NCI-H748 (cell line): ENCODE data around the gene FAM171A1.
"Not testable (repeated sequence)": the region's sequence is repeated elsewhere in the genome, so short reads cannot be mapped to it uniquely, and the experiment has no call there.

Experiments used
- DNase-seq: peaks from one replicate; lab custom pipeline; 2025; ENCODE audit not compliant: unreplicated experiment; lab: John Stamatoyannopoulos, UW

FAM171A1 gene

DNA sequence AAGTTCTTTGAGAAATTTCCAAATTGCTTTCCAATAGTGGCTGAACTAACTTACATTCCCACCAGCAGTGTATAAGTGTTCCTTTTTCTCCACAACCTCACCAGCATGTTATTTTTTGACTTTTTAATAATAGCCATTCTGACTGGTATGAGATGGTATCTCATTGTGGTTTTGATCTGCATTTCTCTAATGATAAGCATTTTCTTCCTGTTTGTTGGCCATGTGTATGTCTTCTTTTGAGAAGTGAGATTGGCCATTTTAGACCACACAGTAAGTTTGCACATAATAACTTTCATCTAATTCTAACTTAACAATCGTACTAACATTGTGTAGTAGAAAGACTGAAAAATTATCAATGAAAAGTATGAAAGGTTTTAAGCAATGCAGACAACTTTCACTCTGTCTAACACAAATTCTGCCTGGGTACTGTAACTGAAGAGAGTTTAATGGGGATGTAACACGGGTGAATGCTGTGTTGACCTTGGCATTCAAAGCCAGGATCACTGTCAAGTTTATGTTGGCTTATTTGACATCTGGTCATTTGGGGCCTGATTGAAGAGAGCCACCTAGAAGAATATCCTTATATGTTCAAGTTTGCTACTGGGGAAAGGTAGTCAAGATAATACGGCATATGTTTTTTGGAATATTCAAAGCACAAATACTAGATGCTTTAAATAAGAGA is 50.4 kb downstream of the FAM171A1 start:
- no peak for DNase-seq

DNA sequence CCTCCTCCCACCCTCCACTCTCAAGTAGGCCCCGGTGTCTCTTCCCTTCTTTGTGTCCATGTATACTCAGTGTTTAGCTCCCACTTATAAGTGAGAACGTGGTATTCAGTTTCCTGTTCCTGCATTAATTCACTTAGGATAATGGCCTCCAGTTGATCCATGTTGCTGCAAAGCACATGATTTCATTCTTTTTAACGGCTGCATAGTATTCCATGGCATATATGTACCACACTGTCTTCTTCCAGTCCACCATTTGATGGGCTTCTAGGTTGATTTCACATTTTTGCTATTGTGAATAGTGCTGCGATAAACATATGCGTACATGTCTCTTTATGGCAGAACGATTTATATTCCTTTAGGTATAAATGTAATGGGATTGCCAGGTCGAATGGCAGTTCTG is 51.0 kb downstream of the FAM171A1 start:
- DNase-seq: no peak

DNA sequence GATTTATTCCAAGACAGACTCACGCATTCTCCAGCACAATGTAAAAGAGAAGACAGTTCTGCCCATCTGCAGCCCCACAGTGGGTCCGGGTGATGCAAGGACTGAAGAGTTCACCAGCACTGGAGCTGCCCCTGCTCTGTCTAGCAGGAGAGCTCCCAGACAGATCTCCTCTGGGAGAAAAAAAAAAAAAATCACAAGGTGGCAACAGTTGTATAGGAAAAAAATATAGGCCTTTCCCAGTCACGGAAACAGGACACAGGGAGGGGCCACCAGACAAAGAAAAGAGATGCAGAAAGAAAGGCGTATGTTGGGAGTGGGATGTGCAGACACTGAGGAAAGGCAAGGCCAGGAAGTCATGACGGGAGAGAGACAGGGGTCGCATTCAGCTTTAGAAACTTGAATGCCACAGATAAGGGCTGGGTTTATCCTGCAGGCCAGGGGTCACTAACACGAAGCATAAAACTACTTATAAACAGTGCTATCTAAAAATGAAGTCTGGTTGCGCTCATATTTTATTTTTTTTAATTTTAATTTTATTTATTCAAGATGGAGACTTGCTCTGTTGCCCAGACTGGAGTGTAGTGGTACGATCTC is 54.1 kb downstream of the FAM171A1 start:
- no peak for DNase-seq

DNA sequence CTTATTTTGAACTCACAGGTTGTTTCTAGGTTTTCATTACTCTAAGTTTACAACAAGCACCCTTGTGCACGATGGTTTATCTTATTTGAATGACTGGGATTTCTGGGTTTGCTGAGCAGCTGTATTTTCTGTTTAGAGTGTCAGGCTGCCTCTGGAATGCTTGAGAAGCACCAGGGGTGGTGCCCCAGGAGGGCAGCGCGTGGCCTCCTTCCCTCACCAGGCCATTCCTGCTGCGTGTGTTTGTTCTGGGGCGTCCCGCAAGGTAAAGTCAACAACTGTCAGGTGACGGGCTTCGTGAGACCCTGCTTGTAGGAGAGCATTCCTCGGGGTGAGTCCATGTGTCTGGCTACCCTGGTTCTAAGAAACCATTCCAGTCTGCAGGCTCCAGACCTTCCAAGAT is 54.9 kb downstream of the FAM171A1 start:
- DNase-seq: no peak

DNA sequence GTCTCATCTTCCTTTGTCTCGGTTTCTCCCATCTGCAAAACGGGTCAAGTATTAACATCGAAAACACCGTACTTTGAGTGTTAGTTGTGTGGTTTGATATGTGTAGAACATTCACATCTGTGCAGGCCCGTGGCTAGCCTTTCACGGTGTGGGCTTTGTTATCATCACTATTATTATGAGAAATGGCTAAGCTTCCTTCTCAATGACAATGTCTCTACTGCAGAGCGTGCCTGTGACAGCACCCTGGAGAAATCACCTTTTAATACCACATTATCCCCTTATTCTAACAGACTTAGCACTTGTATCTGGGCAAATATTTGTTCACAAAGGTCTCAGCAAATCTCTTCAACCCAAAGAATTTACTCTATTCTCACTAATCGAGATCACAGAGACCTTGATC is 55.8 kb downstream of the FAM171A1 start:
- DNase-seq: no peak

DNA sequence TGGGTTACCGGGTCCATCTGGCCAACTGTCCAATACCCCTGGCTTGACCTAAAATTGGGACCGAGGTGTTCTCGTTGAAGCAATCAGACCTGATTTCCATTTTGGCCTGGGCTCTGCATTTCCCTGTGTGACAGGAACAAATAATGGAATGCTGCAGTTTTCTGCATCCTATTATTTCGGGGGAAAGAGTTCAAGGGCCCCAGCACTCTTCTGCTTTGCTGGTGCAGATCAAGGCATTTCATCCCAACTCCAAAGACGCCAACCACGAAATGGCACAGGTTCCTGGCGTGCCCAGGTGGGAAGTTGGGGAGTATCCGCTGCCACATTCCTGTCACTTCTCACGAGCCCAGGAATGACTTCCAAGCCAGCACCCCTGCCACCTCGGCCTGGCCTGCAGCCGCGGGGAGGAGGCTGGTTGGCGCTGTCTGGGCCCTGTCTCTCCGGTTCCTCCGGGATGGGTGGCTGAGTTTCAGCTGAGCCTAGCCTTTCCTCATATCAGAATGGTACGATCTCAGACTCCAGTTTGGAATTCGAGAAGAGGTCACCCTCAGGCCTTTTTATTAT is 56.5 kb downstream of the FAM171A1 start:
- DNase-seq: no peak

DNA sequence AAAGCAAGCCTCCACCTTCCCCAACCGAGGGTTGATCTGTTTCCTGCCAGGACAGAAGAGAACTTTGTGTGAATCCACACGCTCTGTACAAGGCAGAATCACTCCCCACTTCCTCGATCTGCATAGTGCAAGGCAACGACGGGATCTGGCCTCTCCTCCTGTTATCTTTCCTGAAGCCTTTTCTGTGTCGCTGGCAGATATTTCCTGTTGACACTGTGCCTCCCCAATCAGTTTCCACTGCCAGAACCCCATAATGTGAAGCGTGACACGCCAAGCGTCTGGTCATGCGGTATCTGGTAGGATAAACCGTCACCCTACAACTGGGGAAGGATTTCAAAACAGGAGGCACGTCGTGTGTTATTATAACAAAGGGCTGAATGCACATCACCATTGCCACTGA is 57.2 kb downstream of the FAM171A1 start:
- DNase-seq: no peak

DNA sequence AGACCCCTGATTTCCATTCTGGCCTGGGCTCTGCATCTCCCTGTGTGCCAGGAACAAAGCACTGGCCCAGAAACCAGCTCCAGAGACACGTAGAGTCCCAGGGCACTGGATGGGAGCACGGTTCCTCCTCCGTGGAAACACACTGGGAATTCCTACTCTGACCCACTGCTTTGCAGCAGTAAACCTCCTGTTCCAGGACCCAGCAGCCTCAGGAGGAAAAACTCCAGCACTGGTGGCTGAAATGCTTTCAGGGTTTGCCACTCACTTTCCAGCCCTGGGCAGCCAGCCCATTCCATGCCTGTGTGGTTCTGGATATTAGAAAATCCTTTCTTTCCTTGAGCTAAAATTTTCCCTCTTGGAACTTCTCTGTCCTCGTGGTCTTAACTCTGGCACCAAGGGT is 58.0 kb downstream of the FAM171A1 start:
- DNase-seq: no peak

DNA sequence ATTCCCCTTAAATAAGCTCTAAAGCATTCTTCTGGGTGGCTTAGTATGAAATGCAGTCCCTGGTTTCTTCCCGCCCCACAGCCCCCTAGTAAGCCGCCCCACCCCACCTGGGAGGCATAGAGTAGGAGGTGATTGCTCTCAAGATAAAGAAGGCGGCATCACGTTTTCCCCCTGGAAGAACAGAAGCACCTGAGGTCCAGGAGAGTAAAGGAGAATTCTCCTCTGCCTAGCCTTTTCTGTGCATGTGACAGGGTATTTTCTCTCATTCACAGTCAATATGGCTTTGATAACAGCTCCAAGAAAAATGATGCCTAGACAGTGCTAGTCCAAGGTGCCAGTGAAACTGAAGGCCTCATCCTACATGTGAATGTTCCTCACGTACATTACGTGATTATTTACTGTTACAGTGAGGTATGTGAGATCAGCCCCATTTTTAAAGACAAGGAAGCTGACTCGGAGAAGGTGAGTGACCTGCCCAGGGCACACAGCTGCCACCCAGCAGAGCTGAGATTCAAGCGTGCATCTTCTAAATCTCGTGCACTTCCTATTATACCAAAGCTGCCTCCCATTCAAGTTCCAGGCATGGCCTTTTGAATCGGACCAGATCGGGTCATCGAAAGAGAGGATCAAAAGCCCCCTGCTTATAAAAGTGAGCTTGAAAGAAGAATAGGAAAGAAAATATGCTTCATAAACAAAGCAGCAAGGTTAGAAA is 59.4 kb downstream of the FAM171A1 start:
- DNase-seq: no peak

DNA sequence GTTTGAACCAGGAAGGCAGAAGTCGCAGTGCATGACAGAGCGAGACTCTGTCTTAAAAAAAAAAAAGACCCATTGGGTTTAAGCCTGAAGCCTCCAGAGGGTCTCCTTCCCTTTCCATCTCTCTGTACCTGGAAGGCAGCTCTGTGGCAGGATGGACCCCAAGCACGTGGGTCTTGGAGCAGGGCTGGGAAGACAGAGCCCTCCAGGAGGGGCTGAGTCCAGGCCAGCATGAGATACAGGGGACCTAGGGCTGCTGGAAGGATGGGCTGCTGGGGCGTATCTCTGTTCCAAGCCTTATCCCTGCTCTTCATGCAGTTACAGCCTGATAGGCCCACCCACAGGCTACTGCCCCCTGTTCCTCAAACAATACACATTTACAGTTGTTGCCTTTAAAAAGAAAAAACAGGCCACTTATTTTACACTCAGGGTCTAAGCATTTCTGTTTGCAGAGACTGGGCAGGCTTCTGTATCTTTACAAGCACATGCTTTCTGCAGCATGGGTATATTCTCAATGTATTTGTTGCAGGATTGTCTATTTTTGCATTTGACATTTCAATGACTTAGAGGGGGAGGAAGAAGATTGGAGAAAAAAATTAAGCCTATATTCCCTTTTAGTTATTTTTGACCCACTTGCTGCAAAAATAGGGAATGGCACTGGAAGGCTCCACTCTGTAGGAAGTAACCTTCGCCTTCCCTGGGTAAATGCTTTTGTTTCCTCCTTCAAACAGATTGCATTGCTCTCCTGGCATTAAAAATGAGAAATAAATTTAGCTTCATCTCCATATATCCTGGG is 60.1 kb downstream of the FAM171A1 start:
- no peak for DNase-seq

DNA sequence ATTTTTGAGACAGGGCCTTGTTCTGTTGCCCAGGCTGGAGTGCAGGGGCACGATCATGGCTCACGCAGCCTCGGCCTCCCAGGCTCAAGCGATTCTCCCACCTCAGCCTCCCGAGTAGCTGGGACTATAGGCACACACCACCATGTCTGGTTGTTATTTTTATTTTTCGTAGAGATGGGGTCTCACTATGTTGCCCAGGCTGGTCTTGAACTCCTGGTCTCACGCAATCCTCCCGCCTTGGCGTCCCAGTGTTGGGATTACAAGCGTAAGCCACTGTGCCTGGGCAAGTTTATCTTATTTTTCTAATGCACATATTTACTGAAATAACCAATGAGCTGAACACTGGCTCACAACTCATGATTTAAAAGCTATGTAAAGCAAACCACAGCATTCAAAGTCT is 61.9 kb downstream of the FAM171A1 start:
- DNase-seq: no peak

DNA sequence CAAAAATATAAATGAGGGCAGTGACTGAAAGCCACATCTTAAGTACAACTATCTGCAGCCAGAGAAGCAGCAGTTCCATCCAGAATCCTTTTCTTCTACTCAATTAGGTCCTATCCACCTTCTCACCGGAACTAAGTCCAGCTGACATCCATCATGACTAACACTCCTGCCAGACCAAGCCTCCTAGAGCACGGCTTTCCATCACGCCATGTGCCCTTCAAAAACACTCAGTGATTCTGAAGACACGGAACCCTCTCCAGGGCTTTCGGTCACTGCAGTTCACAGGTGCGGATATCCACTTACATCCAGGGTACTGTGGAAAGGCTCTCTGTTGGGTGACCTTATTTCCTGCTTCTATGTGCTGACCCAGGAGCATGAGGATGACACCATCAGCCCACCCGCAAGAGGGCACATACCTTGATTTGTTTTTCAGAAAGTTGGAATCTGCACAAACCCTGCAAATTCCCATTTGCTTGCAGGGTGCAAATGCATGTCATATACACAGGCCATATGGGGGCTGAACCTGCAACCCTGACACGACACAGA is 64.3 kb downstream of the FAM171A1 start:
- DNase-seq: no peak

DNA sequence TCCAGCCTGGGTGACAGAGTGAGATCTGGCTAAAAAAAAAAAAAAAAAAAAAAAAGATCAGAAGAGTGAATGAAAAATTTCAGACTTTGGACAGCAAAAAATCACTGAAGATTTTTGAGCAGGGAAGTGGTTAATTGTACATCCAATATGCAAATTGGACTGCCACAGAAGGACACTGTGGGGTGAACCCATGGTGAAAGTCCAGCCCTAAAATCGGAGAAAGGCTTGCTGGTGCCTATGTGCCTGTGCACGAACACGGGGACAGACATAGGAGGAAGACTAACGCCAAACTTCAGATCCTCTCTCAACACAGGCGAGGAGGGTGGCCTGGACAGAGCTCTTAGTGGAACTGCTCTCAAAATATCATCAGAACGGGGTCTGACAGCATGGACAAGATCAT is 65.5 kb downstream of the FAM171A1 start:
- no peak for DNase-seq

DNA sequence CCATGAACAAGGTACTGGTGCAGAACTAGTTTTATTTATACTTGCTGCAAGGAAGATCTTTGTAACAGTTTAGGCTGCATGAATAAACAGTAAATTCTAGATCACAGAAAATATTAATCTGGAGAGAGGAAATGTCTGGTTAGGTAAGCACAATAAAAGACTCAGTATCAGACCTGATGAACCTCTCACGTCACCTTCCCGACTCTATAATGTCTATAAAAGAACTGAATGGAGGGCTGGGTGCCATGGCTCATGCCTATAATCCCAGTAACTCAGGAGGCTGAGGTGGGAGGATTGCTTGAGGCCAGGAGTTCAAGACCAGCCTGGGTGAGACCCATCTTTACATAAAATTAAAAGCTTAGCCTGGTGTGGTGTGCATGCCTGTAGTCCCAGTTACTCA is 65.9 kb downstream of the FAM171A1 start:
- no peak for DNase-seq

DNA sequence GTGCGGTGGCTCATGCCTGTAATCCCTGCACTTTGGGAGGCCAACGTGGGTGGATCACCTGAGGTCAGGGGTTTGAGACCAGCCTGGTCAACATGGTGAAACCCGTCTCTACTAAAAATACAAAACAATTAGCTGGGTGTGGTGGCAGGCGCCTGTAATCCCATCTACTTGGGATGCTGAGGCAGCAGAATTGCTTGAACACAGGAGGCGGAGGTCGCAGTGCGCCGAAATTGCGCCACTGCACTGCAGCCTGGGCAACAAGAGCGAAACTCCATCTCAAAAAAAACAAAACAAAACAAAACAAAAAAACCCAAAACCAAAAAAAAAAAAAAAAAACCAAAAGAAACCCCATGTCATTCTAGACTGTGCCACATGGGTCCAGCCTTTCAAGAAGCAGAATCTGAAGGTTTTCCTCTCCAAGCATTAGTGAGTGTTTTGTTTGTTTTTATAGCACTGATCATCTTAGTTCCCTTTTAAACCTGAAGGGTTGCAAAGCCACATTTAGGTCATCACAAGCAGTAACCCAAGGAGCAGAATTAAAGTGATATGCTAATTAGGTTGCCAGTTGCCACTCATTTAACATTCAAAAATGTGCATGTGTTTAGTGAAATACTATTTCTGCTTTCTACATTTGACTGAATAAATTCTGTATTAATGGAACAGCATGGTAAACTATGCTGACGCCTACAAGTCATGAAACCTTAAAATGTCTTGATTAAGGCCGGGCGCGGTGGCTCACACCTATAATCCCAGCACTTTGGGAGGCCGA is 68.7 kb downstream of the FAM171A1 start:
- DNase-seq: not testable (repeated sequence)

DNA sequence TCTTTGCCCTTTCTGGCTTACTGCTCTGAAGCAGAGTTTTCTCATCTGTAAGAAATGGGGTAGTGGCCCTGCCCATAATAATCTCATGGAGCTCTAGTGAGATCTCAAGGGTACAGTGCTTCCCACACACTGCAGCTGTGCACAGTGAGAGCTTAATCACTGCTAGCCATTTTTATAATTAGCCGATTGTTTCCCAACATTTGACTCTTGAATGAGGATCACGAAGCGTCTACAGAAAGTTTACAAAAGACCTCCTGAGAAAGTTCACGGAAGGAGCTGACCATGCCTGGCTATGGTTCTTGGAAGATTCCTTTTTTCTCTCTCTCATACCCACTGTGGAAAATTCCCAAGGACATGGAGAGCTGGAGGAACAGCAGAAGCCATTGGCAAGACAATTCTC is 70.4 kb downstream of the FAM171A1 start:
- no peak for DNase-seq

DNA sequence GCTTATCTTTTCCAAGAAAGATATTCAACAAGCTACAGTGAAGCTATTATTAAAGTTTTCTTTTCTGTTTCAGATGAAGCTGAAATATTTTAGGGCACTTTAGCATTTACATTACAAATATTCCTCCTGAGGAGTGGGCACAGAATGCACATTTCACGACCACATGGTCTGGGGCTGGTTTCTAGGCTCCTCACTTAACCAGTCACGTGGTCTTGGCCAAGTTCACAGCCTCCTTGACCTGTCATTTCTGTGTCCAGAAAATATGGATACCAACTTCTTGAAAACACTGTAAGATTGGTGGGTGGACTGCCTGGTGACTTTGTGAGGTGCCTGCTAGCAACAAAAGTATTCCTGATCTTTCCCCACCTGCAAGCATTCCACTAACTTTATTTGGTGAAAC is 70.9 kb downstream of the FAM171A1 start:
- no peak for DNase-seq

DNA sequence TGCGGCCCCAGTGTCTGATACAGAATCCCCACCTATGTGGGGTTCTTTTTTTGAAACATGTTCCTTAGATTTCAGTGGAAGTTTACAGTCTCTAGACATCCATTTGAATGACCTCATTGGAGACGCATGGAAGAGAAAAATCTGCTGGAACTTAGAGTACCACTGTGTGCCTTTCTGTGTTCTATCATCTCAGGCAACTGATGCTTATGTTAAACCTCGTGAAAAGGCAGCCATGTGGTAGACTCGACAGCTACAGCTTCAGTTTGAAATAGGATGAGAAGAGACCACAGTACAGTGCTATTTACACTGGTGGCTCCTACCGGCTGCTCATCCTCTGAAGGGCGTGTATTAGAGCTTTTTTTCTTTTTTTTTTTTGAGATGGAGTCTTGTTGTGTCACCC is 74.4 kb downstream of the FAM171A1 start:
- DNase-seq: no peak

DNA sequence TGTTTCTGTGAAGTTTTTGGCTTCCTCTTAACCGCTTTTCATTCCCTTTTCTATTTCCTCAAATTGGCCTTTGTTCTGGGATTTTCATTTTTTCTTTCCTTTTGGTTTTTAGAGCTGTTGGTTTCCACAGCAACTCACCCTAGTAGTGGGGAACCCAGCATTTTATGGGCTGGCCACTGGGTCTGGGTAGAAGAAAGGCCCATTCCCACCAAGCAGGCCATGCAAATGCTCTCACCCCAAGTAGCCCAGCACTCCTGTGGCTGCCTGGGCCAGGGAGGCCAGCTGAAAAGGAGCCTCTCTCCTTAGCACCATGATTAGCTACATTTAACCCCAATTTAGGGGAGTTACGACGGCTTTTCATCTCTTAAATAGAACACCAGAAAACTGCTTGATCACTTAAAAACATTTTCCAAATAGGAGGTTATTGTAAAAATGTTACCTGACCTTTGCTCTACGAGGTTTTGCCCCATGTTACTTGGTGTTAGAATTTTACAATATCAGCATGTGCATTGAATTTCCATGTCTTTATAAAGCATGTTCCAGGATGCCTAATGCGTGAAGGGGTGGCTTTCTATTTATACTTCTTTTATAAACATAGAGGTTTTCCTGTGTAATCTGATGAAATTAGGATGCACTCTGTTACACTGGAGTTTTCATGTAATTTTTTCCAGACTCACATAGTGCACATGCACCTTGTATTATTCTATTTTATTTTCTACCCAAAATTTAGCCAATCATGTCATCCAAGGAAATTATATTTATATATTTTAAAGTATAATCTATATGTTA is 75.4 kb downstream of the FAM171A1 start:
- DNase-seq: no peak
